Activated gamma-delta T cell (primary cell): ENCODE measurements around the gene C4A.
"Not testable (repeated sequence)": the region's sequence is repeated elsewhere in the genome, so short reads cannot be mapped to it uniquely, and the experiment has no call there.

Experiments
- DNase-seq: peaks from one replicate; lab custom pipeline; 2025; lab: John Stamatoyannopoulos, UW

The C4A gene

DNA sequence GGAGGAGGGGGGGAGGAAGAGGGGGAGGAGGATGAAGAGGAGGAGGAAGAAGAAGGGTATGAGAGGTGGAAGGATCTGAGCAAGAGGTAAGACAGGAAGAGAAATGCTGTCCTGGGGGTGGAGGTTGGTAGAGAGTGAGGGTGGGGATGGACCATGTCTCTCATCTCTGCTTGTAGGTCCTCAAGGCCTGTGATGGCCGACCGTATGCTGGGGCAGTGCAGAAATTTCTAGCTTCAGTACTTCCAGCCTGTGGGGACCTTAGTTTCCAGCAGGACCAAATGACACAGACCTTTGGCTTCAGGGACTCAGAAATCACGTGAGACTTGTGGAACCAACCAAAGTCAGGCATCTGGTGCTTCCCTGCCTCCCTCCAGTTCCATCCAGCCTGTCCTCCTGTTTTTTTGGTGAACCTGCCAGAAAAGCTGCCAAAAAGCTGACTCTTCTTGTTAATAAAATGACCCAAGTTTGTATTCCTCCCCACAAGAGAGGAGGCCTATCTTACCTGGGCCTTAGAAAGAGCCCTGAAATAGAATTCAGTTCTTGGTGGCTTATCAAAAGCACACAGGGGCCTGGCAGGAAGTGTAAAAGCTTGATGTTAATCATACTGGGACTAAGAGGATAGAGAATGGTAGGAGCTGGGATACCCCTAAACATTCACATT, 2.5 kb upstream of the C4A start:
- no peak for DNase-seq

DNA sequence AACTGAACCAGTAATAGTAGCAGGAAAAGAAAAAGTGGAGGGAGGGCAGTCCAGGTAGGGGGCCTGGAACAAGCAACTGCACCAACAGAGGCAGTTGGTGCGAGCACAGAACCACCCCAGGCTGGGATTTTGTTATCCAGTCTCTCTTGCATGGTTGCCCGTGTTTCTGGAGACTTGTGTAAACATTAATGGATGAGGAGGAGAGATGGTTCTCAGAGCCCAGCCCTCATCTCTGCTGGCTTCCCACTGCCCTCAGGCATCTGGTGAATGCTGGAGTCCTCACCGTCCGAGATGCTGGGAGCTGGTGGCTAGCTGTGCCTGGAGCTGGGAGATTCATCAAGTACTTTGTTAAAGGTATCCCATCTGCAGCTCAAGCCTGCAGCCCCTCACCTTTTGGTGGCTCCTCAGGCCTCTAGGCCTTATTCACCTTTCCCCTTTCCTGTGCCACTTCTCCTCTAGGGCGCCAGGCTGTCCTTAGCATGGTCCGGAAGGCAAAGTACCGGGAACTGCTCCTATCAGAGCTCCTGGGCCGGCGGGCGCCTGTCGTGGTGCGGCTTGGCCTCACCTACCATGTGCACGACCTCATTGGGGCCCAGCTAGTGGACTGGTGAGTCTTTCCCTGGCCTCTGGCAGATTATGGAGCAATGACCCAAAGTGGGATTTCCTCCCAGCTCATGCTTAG, 1.5 kb upstream of the C4A start:
- DNase-seq, result not testable (repeated sequence)

DNA sequence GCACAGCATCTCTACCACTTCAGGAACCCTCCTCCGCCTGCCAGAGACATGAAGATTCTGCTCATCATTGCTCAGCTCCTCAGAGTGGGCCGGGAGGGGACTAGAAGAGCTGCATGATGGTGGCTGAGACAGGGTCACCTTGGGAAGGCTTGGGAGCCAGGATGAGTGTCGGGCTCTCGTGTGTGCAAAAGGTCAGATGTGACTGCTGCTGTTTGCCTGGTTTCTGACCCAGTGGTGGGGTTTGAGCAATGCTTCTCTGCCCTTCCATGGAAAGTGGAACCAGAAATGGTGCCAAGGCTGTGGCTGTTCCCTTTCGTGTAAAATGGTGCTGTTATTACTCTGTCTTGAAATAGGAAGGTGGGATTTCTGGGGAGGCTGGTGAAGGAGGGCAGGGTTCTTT, 859 bp upstream of the C4A start:
- DNase-seq, result not testable (repeated sequence)

DNA sequence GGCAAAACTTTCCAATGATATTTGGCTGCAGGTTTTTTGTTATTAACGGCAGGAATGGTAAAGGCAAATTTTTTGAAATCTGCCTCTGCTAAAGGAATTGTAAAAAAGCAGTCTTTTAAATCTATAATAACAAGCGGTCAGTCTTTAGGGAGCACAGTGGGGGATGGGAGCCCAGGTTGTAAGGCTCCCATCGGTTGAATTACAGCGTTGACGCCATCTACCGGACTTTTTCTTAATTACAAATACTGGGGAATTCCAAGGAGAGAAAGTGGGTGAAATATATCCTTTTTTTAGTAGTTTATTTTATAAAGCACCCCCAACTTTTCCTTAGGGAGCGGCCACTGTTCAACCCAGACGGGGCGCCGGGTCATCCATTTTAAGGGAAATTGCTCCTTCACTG, 7.5 kb downstream of the C4A start:
- DNase-seq, result not testable (repeated sequence)

DNA sequence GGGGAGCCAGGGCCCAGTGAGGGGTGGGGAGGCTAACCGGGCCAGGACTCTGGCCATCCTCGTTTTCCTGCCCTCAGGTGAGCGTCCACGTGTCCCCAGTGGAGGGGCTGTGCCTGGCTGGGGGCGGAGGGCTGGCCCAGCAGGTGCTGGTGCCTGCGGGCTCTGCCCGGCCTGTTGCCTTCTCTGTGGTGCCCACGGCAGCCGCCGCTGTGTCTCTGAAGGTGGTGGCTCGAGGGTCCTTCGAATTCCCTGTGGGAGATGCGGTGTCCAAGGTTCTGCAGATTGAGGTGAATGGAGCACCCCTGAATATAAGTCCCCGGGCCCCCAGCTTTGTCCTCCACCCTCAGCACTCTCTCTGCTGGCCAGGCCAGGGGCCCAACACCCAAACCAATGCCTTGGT, 12.6 kb downstream of the C4A start:
- not testable (repeated sequence) for DNase-seq

DNA sequence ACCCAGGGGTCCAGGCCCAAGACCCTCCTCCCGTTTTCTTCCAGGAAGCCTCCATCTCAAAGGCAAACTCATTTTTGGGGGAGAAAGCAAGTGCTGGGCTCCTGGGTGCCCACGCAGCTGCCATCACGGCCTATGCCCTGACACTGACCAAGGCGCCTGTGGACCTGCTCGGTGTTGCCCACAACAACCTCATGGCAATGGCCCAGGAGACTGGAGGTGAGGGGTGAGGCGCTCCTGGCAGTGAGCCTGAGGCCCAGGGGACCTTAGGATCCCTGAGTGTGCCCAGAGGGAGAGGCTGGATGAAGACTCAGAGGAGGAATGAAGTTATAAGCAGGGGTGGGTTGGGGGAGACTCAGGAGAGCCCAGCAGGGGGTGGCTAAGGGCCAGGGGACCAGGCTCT, 14.5 kb downstream of the C4A start:
- not testable (repeated sequence) for DNase-seq

DNA sequence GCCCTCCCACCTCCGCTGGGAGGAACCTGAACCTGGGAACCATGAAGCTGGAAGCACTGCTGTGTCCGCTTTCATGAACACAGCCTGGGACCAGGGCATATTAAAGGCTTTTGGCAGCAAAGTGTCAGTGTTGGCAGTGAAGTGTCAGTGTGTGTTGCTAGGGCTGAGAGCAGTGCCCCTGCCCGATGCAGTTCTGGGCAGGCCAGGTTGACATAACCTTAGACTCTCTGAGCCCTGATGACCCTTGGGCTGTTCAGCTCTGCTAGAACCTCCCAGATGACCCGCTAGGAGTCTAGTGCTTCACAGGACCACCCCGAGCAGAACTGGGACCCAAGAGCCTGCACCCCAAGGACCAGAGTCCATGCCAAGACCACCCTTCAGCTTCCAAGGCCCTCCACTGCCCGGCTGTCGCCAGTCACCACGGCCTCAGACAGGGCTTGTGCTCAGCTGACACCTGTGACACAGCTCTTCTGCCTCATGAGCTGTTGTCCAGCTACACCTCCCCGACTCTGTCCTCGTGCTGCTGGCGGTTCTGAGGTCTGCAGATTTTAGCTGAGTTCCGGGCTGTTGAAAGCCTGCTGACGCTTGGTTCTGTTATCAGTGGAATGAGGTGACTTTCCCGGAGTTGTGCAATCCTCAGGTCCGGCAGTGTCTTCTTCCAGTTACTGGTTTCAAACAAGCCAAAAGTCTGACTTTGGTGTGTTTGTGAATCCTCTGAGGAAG, 20.9 kb downstream of the C4A start:
- DNase-seq, result not testable (repeated sequence)

DNA sequence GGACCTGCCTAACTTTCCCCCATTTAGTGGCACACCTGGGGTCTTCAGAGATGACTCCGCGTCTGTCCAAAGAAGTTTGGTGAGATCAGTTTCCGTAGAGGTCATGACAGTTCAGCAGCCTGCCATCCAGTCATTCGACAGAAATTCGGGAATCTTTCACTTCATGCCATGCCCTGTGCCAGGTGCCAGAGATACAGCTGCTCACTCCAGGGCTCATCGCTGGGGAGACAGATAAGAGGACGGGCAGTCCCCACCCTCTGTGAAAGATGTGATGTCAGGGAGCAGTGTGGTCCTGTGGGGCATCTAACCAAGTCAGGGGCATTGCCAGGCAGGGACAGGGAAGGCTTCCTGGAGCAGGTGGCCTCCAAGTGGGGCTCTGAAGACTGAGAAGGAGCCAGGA, 21.4 kb downstream of the C4A start:
- DNase-seq, result not testable (repeated sequence)

DNA sequence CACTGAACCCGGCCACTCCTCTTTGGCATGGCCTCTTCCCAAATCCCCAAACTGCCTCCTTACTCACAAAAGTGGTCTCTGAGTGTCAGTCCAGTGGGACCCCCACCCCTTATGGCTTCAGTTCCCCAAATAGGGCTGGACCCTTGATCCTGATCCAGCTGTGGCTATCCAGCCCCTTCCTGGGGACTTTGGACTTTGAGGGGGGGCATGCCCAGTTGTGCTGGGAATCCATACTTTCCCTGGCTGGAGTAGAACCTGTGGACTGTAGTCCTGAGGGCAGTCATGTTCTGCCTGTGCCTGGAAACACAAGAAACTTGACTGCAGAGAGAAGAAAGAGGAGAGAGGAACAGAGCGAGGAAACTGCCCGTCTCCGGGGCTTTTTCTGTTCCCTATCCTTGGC, 22.5 kb downstream of the C4A start:
- not testable (repeated sequence) for DNase-seq

DNA sequence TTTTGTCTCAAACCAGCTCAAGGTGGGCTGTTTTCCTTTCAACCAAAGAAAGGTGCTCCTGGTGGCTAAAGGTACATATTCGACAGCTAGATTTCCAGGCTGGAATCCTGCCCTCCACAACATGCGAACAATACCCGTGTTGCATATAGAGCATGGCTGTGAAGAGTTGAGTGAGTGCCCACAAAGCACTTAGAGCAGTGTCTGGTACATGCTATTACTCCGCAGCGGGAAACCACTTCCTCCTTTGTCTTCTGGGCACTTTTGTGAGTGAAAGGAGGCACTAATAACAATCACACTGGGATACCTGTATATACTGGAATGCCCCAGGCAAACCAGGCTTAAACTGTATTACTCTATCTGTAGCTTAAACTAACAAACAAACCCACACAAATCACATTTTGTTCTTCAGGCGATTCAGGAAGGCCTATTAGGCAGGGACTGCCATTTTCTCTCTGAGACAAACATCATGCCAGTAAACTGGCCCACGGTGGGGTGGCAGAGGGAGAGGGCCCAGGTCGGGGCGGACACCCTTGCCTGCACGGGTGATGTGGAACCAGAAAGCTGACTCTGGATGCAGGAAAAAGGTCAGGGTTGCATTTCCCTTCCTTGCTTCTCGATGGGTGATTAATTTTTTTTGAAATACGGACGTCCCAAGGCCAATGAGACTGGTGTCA, 23.1 kb downstream of the C4A start:
- not testable (repeated sequence) for DNase-seq

DNA sequence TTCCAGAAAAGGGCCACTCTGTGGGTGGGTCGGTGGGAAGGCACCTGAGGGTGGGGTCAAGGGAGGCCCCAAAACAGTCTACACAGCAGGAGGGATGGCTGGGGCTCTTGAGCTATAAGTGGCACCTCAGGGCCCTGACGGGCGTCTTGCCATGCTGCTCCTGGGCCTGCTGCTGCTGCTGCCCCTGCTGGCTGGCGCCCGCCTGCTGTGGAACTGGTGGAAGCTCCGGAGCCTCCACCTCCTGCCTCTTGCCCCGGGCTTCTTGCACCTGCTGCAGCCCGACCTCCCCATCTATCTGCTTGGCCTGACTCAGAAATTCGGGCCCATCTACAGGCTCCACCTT, 23.7 kb downstream of the C4A start:
- DNase-seq, result not testable (repeated sequence)

DNA sequence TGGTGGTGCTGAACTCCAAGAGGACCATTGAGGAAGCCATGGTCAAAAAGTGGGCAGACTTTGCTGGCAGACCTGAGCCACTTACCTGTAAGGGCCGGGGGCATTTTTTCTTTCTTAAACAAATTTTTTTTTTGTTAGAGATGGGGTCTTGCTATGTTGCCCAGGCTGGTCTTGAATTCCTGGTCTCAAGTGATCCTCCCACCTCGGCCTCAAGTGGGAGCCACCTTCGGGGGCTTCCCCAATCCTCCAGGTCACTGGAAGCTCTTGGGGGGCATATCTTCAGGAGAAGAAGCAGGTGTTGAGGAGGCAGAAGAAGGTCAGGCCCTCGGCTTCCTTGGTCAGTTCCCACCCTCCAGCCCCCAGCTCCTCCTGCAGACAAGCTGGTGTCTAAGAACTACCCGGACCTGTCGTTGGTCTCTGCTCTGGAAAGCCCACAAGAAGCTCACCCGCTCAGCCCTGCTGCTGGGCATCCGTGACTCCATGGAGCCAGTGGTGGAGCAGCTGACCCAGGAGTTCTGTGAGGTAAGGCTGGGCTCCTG, 24.2 kb downstream of the C4A start:
- not testable (repeated sequence) for DNase-seq

DNA sequence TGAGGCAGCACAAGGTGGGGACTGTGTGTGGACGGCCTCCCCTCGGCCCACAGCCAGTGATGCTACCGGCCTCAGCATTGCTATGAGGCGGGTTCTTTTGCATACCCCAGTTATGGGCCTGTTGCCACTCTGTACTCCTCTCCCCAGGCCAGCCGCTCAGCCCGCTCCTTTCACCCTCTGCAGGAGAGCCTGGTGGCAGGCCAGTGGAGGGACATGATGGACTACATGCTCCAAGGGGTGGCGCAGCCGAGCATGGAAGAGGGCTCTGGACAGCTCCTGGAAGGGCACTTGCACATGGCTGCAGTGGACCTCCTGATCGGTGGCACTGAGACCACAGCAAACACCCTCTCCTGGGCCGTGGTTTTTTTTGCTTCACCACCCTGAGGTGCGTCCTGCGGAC, 25.2 kb downstream of the C4A start:
- not testable (repeated sequence) for DNase-seq

DNA sequence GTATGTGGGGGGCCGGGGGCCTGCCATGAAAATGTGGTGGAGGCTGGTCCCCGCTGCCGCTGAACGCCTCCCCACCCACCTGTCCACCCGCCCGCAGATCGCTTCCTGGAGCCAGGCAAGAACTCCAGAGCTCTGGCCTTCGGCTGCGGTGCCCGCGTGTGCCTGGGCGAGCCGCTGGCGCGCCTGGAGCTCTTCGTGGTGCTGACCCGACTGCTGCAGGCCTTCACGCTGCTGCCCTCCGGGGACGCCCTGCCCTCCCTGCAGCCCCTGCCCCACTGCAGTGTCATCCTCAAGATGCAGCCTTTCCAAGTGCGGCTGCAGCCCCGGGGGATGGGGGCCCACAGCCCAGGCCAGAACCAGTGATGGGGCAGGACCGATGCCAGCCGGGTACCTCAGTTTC, 26.2 kb downstream of the C4A start:
- not testable (repeated sequence) for DNase-seq

DNA sequence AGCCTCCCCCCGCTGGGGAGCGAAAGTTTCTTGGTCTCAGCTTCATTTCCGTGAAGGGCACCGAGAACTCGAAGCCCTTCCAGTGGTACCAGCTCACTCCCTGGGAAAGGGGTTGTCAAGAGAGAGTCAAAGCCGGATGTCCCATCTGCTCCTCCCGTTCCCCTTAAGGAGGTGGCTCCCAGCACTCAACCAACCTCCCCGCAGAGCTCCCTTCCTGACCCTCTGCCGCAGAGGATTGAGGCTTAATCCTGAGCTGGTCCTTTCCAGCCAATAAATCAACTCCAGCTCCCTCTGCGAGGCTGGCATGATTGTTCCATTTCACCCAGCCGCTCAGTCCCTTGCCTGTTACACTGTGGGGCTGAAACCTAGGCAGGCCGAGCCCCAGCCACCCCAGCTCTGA, 26.8 kb downstream of the C4A start:
- DNase-seq, result not testable (repeated sequence)

DNA sequence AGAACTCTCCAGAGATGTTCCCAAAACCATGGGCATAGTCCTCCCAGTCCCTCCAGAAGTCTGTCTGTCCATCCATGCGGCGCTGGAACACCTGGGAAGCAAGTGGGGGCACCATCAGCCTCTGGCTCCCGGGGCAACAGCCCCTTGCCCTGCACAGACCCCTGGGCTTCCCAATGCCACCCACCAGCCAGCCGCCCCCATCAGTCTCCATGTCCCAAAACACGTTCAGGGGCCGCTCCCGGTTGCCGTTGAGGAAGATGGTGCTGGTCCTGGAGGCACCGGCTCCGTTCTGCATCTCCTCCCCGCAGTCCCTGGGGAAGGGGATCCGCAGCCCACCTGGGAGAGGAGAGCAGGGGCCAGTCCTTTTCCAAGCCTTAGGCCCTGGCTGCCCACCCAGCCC, 27.7 kb downstream of the C4A start:
- not testable (repeated sequence) for DNase-seq

DNA sequence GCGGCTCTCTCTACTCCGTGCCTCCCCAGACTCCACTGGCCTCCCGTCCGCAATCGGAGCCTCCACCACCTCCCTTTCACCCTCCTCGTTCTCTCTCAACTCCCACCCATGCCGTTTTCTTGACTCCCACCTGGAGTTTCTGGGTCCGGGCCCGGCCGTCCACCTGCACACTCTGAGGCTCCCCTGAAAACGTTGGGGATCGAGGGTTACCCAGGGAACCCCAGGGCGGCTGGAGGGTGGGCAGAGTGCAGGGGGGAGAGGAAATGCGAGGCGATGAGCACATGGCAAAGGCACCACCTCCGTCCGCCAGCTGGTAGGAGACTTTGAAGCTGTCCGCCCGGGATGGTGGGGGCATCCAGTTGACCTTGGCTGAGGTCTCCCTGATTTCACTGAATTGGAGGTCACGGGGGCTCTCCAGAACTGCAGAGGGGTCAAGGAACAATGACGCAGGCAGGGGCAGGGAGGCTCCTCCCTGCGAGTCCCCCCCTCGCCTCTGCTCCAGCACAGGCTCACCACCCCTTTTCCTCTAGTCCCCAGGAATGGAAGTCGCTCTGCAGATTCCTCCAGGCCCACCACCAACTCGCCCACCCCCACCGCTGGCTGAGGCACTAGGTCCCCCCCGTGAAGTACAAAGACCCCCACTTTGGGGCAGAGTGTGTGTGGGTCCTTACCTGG, 29.1 kb downstream of the C4A start:
- DNase-seq, result not testable (repeated sequence)

DNA sequence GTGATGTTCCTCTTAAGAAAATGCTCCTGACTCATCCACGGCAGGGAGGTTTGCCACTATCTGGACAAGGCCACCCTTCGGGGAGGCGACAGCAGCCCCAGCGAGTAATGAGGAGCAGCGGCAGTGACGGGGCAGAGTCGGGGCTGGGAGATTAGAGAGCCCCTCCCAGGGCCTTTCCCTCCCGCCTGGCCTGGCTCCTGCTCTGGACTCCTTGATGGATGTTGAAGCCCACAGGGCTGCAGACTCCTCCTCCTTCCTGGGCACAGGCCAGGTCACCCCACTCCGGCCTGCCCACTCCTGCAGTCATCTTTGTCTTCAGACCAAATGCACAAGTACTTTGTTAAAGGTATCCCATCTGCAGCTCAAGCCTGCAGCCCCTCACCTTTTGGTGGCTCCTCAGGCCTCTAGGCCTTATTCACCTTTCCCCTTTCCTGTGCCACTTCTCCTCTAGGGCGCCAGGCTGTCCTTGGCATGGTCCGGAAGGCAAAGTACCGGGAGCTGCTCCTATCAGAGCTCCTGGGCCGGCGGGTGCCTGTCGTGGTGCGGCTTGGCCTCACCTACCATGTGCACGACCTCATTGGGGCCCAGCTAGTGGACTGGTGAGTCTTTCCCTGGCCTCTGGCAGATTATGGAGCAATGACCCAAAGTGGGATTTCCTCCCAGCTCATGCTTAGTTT, 31.2 kb downstream of the C4A start:
- DNase-seq, result not testable (repeated sequence)

DNA sequence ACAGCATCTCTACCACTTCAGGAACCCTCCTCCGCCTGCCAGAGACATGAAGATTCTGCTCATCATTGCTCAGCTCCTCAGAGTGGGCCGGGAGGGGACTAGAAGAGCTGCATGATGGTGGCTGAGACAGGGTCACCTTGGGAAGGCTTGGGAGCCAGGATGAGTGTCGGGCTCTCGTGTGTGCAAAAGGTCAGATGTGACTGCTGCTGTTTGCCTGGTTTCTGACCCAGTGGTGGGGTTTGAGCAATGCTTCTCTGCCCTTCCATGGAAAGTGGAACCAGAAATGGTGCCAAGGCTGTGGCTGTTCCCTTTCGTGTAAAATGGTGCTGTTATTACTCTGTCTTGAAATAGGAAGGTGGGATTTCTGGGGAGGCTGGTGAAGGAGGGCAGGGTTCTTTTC, 31.9 kb downstream of the C4A start:
- not testable (repeated sequence) for DNase-seq

DNA sequence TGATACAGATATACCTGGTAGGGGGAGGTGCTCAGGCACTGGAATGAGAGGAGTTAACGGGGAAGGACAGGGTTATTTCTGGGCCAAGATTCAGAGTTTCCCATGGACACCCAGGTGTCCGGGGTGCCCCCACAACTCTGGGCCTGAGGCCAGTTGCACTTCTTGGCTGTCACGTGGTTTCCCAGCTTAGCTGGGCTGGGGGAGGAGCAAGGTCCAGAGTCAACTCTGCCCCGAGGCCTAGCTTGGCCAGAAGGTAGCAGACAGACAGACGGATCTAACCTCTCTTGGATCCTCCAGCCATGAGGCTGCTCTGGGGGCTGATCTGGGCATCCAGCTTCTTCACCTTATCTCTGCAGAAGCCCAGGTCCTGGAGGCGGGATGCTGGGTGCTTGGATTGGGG, 32.7 kb downstream of the C4A start, which contains the start of gene C4B:
TSS of gene C4B (plus strand) at position 249 of the 400 bp plus-strand sequence. CDS start at position 300, 51 bp downstream.
- not testable (repeated sequence) for DNase-seq

DNA sequence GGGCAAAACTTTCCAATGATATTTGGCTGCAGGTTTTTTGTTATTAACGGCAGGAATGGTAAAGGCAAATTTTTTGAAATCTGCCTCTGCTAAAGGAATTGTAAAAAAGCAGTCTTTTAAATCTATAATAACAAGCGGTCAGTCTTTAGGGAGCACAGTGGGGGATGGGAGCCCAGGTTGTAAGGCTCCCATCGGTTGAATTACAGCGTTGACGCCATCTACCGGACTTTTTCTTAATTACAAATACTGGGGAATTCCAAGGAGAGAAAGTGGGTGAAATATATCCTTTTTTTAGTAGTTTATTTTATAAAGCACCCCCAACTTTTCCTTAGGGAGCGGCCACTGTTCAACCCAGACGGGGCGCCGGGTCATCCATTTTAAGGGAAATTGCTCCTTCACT, 40.2 kb downstream of the C4A start:
- not testable (repeated sequence) for DNase-seq
